ENCODE results near the gene PBX1. TPM values are rescaled to one million over a fixed set of nuclear protein-coding genes. Genes with fewer than 3 reads are reported as not detected.

Gene PBX1
- total and polyA plus RNA-seq, 10 of the 15 experiments (the other 5 are each of a cell fraction or from before 2014, with no cell fraction given): 0.05 to 0.28 (median 0.11) TPM; not detected in 5

- no peak for TF ChIP-seq ETV6 (conservative IDR thresholded peaks at IDR 0.05 in 1 of 2, IDR thresholded peaks at IDR 0.05 in 1 of 2; ENCODE audit: borderline replicate concordance in 1 of 2, low read depth in 1 of 2)
- TF ChIP-seq STAT1 (conservative IDR thresholded peaks at IDR 0.05): no peak
Observed at GRCh38 chr1:164759979-164760469, 201.0 kb downstream of the PBX1 start (continued).

GRCh38 chr1:164760569-164760968 is 201.6 kb downstream of the PBX1 start:
- RAD21 ChIA-PET (ENCODE audit: unreplicated experiment): no interaction called here
- BruUV-seq (replicated peaks): no TSS peak
- H3K36me3 ChIP-seq (ENCODE audit: control insufficient read depth in 2 of 2, insufficient read depth in 2 of 2, low read length in 1 of 2): no peaks in the 10 kb centered on the region
- H3K9me3 ChIP-seq (replicated peaks; ENCODE audit: control insufficient read depth, insufficient read depth, low read length): no peaks in the 10 kb centered on the region
- whole genome bisulfite sequencing (ENCODE audit: insufficient coverage, insufficient replicate concordance, low lambda C conversion rate, missing lambda C conversion rate): 12% methylated on average over 5 of the region's 5 CpGs
- no peak overlapping the region for H3K4me2 ChIP-seq (ENCODE audit: control insufficient read depth, insufficient read depth)
- CTCF ChIA-PET: no interaction called here
- H2AFZ ChIP-seq (ENCODE audit: control insufficient read depth, low read depth, low read length): no peak overlapping the region
- H4K20me1 ChIP-seq (ENCODE audit: control insufficient read depth, insufficient read depth): no peaks in the 10 kb centered on the region
- FAIRE-seq (no peak), DNase-seq (ENCODE audit: low read depth, low spot score) (no peak), ATAC-seq (no peak)
- no peak overlapping the region for H3K27ac ChIP-seq (ENCODE audit: control insufficient read depth, insufficient read depth)
- no peaks in the 10 kb centered on the region for H3K27me3 ChIP-seq (replicated peaks in 1 of 2; ENCODE audit: control insufficient read depth in 2 of 2, insufficient read depth in 2 of 2, low read length in 1 of 2)
- intact Hi-C loops (cut with micrococcal nuclease; ENCODE audit: unreplicated experiment): no loop called here
- H3K4me1 ChIP-seq (ENCODE audit: control insufficient read depth, insufficient read depth, low read length): no peaks in the 10 kb centered on the region
- in situ Hi-C loops (cut with MboI): no loop called here
- SMC1A ChIA-PET (ENCODE audit: uncharacterized antibody, unreplicated experiment): interaction anchor here (1.6 kb wide), 1 partner anchor 13 kb away, joined by 3 read pairs; no protein-coding TSS in a partner anchor
- POLR2A ChIA-PET: no interaction called here
- H3K4me3 ChIP-seq: no peak overlapping the region
- H3K9ac ChIP-seq (ENCODE audit: control insufficient read depth, insufficient read depth, low read length): no peak overlapping the region
- no peaks in the 10 kb centered on the region for H3K79me2 ChIP-seq (ENCODE audit: control insufficient read depth, insufficient read depth, low read length)
- no peak for TF ChIP-seq POLR2AphosphoS5 (IDR thresholded peaks at IDR 0.05; ENCODE audit: low read length)
- TF ChIP-seq CBFB (IDR thresholded peaks at IDR 0.05; ENCODE audit: low read depth): no peak
- TF ChIP-seq POLR2A (IDR thresholded peaks at IDR 0.05; ENCODE audit: low read depth, low read length): no peak
- no peak for TF ChIP-seq ESRRA (IDR thresholded peaks at IDR 0.05; ENCODE audit: low read length)
- TF ChIP-seq ZBTB40 (IDR thresholded peaks at IDR 0.05; ENCODE audit: borderline replicate concordance): no peak
- TF ChIP-seq RUNX3 (IDR thresholded peaks at IDR 0.05; ENCODE audit: low read length): no peak
- no peak for TF ChIP-seq RELA (IDR thresholded peaks at IDR 0.05; ENCODE audit: borderline replicate concordance, partially characterized antibody)
- no peak for TF ChIP-seq STAT3 (IDR thresholded peaks at IDR 0.05; ENCODE audit: low read depth, low read length)
- TF ChIP-seq MLLT1 (IDR thresholded peaks at IDR 0.05): no peak
- no peak for TF ChIP-seq MEF2A (IDR thresholded peaks at IDR 0.05; ENCODE audit: insufficient read depth, low read depth, low read length)
- no peak for TF ChIP-seq ETV6 (conservative IDR thresholded peaks at IDR 0.05 in 1 of 2, IDR thresholded peaks at IDR 0.05 in 1 of 2; ENCODE audit: borderline replicate concordance in 1 of 2, low read depth in 1 of 2)
- no peak for TF ChIP-seq PML (IDR thresholded peaks at IDR 0.05; ENCODE audit: low read length)
- no peak for TF ChIP-seq MTA3 (IDR thresholded peaks at IDR 0.05; ENCODE audit: borderline replicate concordance, low read length)
- TF ChIP-seq SP1 (IDR thresholded peaks at IDR 0.05; ENCODE audit: low read depth, low read length): no peak
- TF ChIP-seq SUPT20H (IDR thresholded peaks at IDR 0.05; ENCODE audit: borderline replicate concordance, control insufficient read depth, low read depth, low read length): no peak
- TF ChIP-seq SKIL (IDR thresholded peaks at IDR 0.05; ENCODE audit: low read depth, poor library complexity, severe bottlenecking): no peak
